Measurements from ENCODE around the gene CACNA1G.
A peak's percentile ranks its signal among the peaks of the same experiment; 100 is the strongest.

The CACNA1G gene

DNA sequence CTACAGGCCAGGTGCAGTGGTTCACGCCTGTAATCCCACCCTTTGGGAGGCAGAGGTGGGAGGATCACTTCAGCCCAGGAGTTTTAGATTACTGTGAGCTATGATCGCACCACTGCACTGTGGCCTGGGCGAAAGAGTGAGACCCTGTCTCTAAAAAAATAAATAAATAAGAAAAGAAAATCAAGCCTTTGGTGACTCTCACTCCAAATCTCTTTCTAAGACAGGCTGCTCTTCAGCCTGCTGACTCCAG is 75.1 kb downstream of the CACNA1G start:
- no peaks in the 10 kb centered on the region for H3K36me3 ChIP-seq
- H3K27ac ChIP-seq, result peak overlapping the region; percentile 53 to 54
- intact Hi-C loops (cut with DNase I; ENCODE audit: low total_unique reads), result loop anchor here (10.0 kb wide), 1 partner anchor 49 kb away; no protein-coding TSS in a partner anchor
- no peaks in the 10 kb centered on the region for H3K9me3 ChIP-seq
- no peak for DNase-seq
- H3K27me3 ChIP-seq, result no peaks in the 10 kb centered on the region
- TF ChIP-seq, protein P1, sequence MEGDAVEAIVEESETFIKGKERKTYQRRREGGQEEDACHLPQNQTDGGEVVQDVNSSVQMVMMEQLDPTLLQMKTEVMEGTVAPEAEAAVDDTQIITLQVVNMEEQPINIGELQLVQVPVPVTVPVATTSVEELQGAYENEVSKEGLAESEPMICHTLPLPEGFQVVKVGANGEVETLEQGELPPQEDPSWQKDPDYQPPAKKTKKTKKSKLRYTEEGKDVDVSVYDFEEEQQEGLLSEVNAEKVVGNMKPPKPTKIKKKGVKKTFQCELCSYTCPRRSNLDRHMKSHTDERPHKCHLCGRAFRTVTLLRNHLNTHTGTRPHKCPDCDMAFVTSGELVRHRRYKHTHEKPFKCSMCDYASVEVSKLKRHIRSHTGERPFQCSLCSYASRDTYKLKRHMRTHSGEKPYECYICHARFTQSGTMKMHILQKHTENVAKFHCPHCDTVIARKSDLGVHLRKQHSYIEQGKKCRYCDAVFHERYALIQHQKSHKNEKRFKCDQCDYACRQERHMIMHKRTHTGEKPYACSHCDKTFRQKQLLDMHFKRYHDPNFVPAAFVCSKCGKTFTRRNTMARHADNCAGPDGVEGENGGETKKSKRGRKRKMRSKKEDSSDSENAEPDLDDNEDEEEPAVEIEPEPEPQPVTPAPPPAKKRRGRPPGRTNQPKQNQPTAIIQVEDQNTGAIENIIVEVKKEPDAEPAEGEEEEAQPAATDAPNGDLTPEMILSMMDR (IDR thresholded peaks at IDR 0.05), result no peak
- H3K4me3 ChIP-seq, result peak overlapping the region; percentile 54 to 68
- peaks cover 0 to 70% (median 55%) of the 10 kb centered on the region in 4 donors for H3K4me1 ChIP-seq

DNA sequence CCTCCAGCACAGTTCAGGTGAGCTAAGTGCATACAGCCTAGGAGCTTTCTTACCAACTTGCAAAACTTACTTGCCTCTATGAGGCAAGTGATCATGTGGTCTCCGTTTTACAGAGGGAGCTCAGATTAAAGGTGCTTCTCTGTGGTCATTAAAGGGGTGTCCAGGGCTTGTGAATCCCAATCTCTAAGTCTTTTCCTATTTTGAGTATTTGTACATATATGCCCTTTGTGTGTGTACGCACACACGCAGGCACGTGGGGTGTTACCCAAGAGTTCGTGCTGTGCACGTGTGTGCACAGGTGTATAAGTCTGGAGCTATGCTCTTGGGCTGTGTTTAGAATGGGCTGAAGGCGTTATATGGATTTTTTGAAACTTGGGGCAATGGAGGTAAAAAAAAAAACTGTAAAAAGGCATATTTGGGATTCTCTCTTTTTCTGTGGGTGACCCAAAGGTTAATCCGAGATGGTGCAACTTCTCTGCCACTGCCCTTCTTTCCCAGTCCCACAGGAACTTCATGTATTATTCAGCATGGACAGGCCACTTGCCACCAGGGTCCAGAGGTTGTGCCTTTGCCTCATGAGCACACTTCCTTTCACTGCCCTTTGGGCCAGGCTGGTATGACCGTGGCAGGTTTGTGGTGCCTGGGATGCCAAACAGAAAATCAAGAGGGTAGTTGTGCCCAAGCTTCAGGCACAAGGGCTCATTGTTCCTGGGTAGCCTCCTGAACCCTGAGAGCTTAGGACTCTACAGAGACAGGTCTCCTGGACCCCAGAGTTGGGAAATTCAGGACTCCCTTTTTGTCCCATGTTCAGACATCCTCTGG is 75.7 kb downstream of the CACNA1G start:
- Histone ChIP-seq H3K9me3 (no peaks in the 10 kb centered on the region), H3K27ac (no peak overlapping the region), H3K4me3 (no peak overlapping the region), H3K36me3 (no peaks in the 10 kb centered on the region), H3K4me1 (peaks cover 0 to 75% (median 60%) of the 10 kb centered on the region in 4 donors), H3K27me3 (no peaks in the 10 kb centered on the region)
- DNase-seq, result no peak
- intact Hi-C loops (cut with DNase I; ENCODE audit: low total_unique reads), result loop anchor here (10.0 kb wide), 1 partner anchor 49 kb away; no protein-coding TSS in a partner anchor
- TF ChIP-seq, protein P1 (IDR thresholded peaks at IDR 0.05), result no peak

DNA sequence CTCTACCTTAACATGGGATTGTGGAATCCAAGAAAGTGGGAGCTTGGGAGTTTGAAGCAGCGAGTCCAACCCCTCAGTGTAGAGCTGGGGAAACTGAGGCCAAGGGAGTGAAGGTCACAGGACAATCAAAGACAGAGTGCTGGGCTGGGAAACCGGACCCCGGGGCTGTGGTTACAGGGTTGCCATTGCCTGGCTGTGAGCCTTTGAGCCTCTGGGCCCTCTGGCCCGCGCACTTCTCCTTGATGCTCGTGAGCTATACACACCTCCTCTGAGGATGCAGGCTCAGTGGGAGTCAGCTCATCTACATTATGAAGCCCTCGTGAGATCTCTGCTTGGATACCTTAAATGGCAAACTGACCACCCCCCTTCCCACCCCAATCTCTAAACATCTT is 76.3 kb downstream of the CACNA1G start:
- Histone ChIP-seq H3K4me1 (peaks cover 0 to 75% (median 60%) of the 10 kb centered on the region in 4 donors), H3K9me3 (no peaks in the 10 kb centered on the region), H3K4me3 (no peak overlapping the region), H3K27me3 (no peaks in the 10 kb centered on the region), H3K36me3 (no peaks in the 10 kb centered on the region), H3K27ac (no peak overlapping the region)
- TF ChIP-seq, protein P1 (IDR thresholded peaks at IDR 0.05), result no peak
- DNase-seq, result no peak
- intact Hi-C loops (cut with DNase I; ENCODE audit: low total_unique reads), result loop anchor here (10.0 kb wide), 1 partner anchor 48 kb away; no protein-coding TSS in a partner anchor

DNA sequence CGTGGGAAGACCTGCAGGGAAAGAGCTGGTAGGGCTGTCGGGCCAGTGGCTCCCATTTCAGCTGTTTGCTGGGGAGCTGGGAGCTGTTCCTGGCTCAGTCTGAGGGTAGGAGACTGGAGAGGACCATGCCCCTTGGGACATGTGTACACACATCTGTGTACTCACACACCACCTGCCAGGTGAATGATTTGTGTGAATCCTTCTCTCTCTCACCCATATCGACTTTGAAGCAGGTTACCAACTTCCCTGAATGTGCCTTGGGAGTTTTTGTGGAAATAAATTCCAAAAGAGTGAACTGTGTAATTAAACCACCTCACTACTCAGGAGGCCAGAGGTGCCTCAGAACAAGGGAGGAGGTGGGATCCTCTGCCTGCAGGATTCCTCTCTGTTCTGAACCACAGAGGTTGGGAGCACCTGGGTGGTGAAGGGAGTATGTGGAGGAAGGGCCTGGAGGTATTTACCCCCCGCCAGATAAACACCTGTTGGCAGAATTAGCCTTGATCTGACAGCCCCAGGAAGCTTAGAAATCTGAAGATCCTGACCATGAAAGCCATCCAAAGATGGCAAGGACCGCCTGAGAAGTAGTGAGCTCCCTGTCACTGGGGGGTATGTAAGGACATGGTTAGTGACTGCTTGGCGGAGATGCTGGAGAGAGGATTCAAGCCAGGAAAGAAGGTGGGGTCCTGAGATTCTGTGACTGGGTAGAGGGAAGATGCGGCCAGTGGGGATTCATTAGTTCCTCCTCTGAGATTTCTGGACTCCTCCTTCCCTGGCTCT is 77.5 kb downstream of the CACNA1G start:
- Histone ChIP-seq H3K4me1 (peaks cover 0 to 78% (median 61%) of the 10 kb centered on the region in 4 donors), H3K27me3 (no peaks in the 10 kb centered on the region), H3K4me3 (no peak overlapping the region), H3K9me3 (no peaks in the 10 kb centered on the region), H3K36me3 (no peaks in the 10 kb centered on the region), H3K27ac (peak overlapping the region; percentile 30 to 54)
- TF ChIP-seq, protein P1 (IDR thresholded peaks at IDR 0.05), result no peak
- intact Hi-C loops (cut with DNase I; ENCODE audit: low total_unique reads), result loop anchor here (10.0 kb wide), 1 partner anchor 47 kb away; no protein-coding TSS in a partner anchor
- no peak for DNase-seq

DNA sequence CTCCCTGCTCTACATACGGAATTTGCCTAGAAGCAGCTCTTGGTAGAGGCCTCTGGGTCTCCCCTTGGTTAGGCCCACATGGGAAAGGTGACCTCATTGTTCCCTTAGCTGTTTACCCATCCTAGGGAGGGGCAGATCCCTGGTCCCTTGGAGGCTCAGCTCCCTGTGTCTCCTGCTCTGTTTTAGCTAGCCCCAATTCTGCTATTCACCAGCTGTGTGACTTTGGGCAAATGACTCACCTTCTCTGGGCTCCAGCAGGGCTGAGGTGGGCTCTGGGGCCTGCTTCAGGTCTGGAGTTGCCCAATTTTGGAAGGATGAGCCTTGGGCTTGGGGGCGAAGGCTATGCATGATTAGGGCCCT is 78.1 kb downstream of the CACNA1G start:
- Histone ChIP-seq H3K36me3 (no peaks in the 10 kb centered on the region), H3K4me1 (peaks cover 0 to 78% (median 61%) of the 10 kb centered on the region in 4 donors), H3K4me3 (no peak overlapping the region), H3K9me3 (no peaks in the 10 kb centered on the region), H3K27ac (peak overlapping the region; percentile 30 to 54), H3K27me3 (no peaks in the 10 kb centered on the region)
- no peak for DNase-seq
- TF ChIP-seq, protein P1 (IDR thresholded peaks at IDR 0.05), result no peak
- intact Hi-C loops (cut with DNase I; ENCODE audit: low total_unique reads), result loop anchor here (10.0 kb wide), 1 partner anchor 46 kb away; no protein-coding TSS in a partner anchor

All from tibial artery (tissue), 4 donors.